ENCODE results near the gene ZSWIM5.

DNA sequence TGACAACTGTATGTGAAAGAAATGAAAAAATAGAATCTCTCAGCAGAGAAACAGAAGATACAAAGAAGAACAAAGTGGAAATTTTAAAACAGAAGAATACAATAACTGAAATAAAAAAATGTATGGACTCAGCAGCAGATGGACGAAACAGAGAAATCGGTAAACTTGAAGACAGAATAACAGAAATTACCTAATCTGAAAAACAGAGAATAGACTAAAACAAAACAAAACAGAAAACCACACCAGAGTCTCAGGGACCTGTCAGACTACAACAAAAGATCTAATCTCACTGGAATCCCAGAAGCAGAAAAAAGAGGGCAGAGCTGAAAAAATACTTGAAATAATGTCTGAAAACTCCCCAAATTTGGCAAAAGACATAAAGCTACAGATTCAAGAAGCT lies 83.0 kb downstream of the ZSWIM5 start:
- TF ChIP-seq CTCF (IDR thresholded peaks at IDR 0.05; ENCODE audit: insufficient read depth, low read depth, low read length) (no peak), EZH2 (IDR thresholded peaks at IDR 0.05; ENCODE audit: insufficient read depth, low read length) (no peak)

All from astrocyte (in vitro differentiated cells and primary cell).